AG04449 (cell line): ENCODE data around the gene DYNLL1.

Experiments
- CTCF ChIA-PET: fragments of 350-600 bp; formaldehyde crosslinking; extraction: SDS; loops from one replicate; lab custom pipeline; 2021; ENCODE audit warnings: antibody characterized with exemption; lab: Yijun Ruan, JAX
- POLR2A ChIA-PET: fragments of 400-600, 350-600 bp; formaldehyde crosslinking; extraction: SDS; loops from one replicate; lab custom pipeline; 2020; ENCODE audit warnings: antibody characterized with exemption, inconsistent platforms; lab: Yijun Ruan, JAX
- DNase-seq: peaks from one replicate; pipeline ENCODE4 v3.0.0-alpha.2; 2010; ENCODE audit warnings: low read depth, low spot score
- H3K4me3 ChIP-seq: 2 replicates; pipeline ENCODE4 v1.5.1; 2011; ENCODE audit warnings: low read depth, mild to moderate bottlenecking, control low read depth, low read length
- CTCF ChIP-seq: IDR thresholded peaks from one replicate; pipeline ENCODE4 v1.5.1; 2011; ENCODE audit warnings: mild to moderate bottlenecking, moderate library complexity, low read length, control low read depth, inconsistent platforms; ENCODE audit not compliant: insufficient read depth; ENCODE audit errors: missing control alignments

Gene DYNLL1

DNA sequence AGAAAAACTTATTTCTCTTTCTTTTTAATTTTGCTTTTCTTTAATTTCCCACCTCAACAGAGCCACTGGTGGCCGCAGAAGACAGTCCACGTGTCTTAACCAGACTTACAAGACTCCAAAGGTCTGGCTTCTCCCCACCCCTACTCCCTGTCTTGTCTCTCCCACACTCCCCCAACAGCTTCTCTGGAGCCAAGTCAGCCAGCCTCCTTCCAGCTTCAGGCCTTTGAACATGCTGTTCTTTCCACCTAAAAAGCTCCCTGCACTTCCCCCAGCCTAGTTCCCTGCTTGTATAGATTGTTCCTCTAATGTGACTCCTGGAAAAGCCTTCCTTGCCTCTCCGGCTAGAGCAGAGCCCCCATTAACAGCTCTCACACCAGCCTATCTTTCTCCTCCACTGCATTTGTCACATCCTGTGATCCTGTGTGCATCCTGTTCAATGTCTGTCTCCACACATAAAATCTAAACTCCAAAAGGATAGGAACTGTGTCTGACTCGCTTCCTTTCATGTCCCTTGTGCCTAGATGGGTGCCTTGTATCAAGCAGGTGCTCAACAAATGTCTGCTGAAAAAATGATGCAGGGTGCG, 7.8 kb upstream of the DYNLL1 start:
- ChIA-PET CTCF (interaction anchor here (12.8 kb wide), 1 partner anchor 19 kb away, joined by 152 read pairs; the partner anchor contains the start of gene SRSF9), POLR2A (interaction anchor here (0.7 kb wide), 1 partner anchor 9 kb away, joined by 4 read pairs; no protein-coding TSS in a partner anchor)
- no peak for TF ChIP-seq CTCF
- H3K4me3 ChIP-seq, result no peak overlapping the region
- no peak for DNase-seq

DNA sequence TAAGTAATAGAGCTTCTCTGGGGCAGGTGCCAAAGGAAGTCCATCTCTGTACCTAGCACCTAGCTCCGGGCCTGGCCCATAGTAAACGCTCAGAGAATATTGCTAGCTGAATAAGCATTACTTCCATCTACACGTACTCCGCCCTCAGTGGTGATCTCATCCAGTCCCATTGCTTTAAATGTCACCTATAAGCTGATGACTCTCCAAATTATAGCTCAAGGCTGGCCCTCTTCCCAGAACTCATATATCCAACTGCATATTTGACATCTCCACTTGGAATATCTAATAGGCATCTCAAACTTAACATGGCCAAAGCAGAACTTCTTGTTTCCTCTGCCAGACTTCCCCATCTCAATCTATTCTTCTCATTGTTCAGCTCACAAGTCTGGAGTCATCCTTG, 6.9 kb upstream of the DYNLL1 start:
- H3K4me3 ChIP-seq, result no peak overlapping the region
- no peak for TF ChIP-seq CTCF
- ChIA-PET POLR2A (no interaction called here), CTCF (interaction anchor here (0.6 to 12.8 kb wide), 3 partner anchors 9 to 20 kb away, joined by 3 to 152 read pairs (median 3); partner anchors contain the start of gene SRSF9)
- DNase-seq, result no peak

GRCh38 chr12:120490325-120490724, 5.6 kb upstream of the DYNLL1 start:
- no peak overlapping the region for H3K4me3 ChIP-seq
- no peak for TF ChIP-seq CTCF
- POLR2A ChIA-PET, result no interaction called here
- CTCF ChIA-PET, result interaction anchor here (12.8 kb wide), 1 partner anchor 21 kb away, joined by 152 read pairs; the partner anchor contains the start of gene SRSF9
- DNase-seq, result no peak

DNA sequence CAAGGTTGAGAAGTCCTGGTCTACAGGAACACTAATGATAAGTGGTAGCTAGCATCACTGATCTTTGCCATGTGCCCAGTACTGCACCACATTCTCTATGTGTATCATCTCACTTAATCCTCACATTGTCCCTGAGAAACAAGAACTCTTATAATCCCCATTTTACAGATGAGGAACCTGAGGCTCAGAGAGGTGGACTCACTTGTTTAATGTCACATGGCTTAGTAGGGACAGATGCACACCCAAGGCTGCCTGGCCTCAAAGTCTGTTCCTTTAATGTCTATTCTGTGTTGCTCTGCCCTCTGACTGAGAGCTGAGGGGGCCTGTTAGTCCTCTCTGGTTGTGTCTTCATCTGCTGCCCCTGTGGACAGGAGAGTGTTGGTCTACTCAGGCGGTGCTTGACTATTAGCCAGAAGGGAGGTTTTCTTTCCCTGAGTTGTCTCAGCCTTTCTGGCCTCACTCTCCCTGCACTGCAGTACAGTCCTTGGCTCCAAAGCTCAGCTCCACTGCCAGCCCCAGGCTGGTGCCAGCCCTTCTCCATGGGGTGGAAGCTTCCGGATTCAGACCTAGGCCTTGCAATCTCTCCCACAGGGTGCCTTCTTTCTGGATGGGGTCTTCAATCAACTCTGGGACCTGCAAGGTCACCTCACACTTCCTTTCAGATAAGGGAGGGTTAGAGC, 4.9 kb upstream of the DYNLL1 start:
- ChIA-PET CTCF (interaction anchor here (12.8 kb wide), 1 partner anchor 22 kb away, joined by 152 read pairs; the partner anchor contains the start of gene SRSF9), POLR2A (no interaction called here)

GRCh38 chr12:120495186-120495730, 655 bp upstream of the DYNLL1 start:
- no peak for TF ChIP-seq CTCF
- H3K4me3 ChIP-seq, result peak overlapping the region; percentile 91
- DNase-seq, result no peak
- CTCF ChIA-PET, result interaction anchor here (1.2 to 12.8 kb wide), 4 partner anchors 10 to 43 kb away, joined by 3 to 152 read pairs (median 4); partner anchors contain the start of gene SRSF9
- POLR2A ChIA-PET, result interaction anchor here (0.6 to 1.9 kb wide), 10 partner anchors 9 to 204 kb away, joined by 3 to 8 read pairs (median 3); partner anchors contain the start of gene RNU4-2

More for the DNA sequence above, 4.9 kb upstream of the DYNLL1 start:
- no peak for TF ChIP-seq CTCF
- no peak overlapping the region for H3K4me3 ChIP-seq
- no peak for DNase-seq
